MG63 (cell line): ENCODE data around the gene CADPS. TPM values are rescaled to one million over a fixed set of nuclear protein-coding genes. Genes with fewer than 3 reads are reported as not detected.
"Not testable (repeated sequence)": the region's sequence is repeated elsewhere in the genome, so short reads cannot be mapped to it uniquely, and the experiment has no call there.

Experiments
- DNase-seq: peaks from one replicate; pipeline ENCODE4 v3.0.0-alpha.2; 2020
- H3K27me3 ChIP-seq: fragments of 250-450 bp; sonication (Bioruptor Pico); 2 replicates; pipeline ENCODE4 v1.5.1; 2020; ENCODE audit warnings: mild to moderate bottlenecking, moderate library complexity
- H3K36me3 ChIP-seq: fragments of 250-450 bp; sonication (Bioruptor Pico); 2 replicates; pipeline ENCODE4 v1.5.1; 2020; ENCODE audit warnings: mild to moderate bottlenecking, moderate library complexity
- H3K4me3 ChIP-seq: fragments of 250-450 bp; sonication (Bioruptor Pico); 2 replicates; pipeline ENCODE4 v1.5.1; 2020; ENCODE audit warnings: mild to moderate bottlenecking, moderate library complexity
- H3K9me3 ChIP-seq: fragments of 250-450 bp; sonication (Bioruptor Pico); 2 replicates; pipeline ENCODE4 v1.5.1; 2020; ENCODE audit warnings: mild to moderate bottlenecking, moderate library complexity
- total RNA-seq: library from RNA; depleted of rRNA; stranded (reverse); fragments of >200 nt; shearing (Covaris generic); gene quantifications from 2 replicates; pipeline ENCODE4 v1.2.3, GENCODE V29; 2014; ENCODE audit warnings: low replicate concordance

CADPS gene
- total RNA-seq, 1 experiment from 2014 or later: 0.07 TPM

DNA sequence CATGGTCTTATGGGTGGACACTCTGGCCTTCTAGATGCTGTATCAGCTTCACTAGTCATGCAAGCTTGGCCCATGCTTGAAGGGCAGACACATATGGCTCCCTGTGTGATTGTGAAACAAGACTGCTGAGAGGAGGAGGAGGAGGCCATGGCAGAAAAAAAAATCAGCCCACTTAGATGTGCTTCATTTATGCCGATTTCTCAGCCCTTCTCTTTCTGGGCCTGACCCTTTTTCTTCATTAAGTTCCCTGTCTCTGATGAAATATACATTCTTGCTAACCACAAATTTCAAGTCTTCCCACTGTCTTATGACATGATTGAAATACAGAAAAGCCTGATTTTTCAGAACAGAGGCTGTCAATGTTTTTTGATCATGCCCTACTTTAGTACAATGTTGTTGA, 288.9 kb downstream of the CADPS start:
- no peak for DNase-seq
- H3K9me3 ChIP-seq: no peaks in the 10 kb centered on the region
- H3K27me3 ChIP-seq: no peaks in the 10 kb centered on the region
- H3K36me3 ChIP-seq: no peaks in the 10 kb centered on the region
- no peak overlapping the region for H3K4me3 ChIP-seq

- no peaks in the 10 kb centered on the region for H3K36me3 ChIP-seq
- no peak for DNase-seq
- H3K4me3 ChIP-seq: no peak overlapping the region
These were observed 289.4 kb downstream of the CADPS start for GRCh38 chr3:62585861-62586260.

DNA sequence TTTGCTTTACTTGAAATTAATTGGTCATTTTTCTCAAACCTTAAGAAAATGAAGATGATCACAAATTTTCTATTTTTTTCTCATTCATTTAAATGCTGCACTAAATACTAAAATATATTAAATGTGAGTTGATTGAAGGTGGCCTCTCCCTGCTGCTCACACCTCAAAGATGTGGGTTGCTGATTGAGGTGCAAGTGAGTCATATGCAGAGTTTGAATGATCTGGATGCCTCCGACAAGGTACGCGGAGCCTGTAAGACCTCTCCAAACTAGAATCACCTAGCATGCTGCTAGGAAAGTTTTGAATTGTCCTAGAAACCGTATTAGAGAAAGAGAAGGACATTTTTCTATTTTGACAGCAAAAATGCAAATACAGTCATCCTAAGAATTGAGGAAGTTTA, 290.6 kb downstream of the CADPS start:
- Histone ChIP-seq H3K27me3 (no peaks in the 10 kb centered on the region), H3K4me3 (no peak overlapping the region), H3K36me3 (no peaks in the 10 kb centered on the region), H3K9me3 (no peaks in the 10 kb centered on the region)
- DNase-seq: no peak

More at GRCh38 chr3:62585861-62586260, 289.4 kb downstream of the CADPS start:
- no peaks in the 10 kb centered on the region for H3K27me3 ChIP-seq
- no peaks in the 10 kb centered on the region for H3K9me3 ChIP-seq

GRCh38 chr3:62582495-62583172, 292.6 kb downstream of the CADPS start:
- Histone ChIP-seq H3K9me3 (no peaks in the 10 kb centered on the region), H3K36me3 (no peaks in the 10 kb centered on the region), H3K27me3 (no peaks in the 10 kb centered on the region), H3K4me3 (no peak overlapping the region)
- no peak for DNase-seq

DNA sequence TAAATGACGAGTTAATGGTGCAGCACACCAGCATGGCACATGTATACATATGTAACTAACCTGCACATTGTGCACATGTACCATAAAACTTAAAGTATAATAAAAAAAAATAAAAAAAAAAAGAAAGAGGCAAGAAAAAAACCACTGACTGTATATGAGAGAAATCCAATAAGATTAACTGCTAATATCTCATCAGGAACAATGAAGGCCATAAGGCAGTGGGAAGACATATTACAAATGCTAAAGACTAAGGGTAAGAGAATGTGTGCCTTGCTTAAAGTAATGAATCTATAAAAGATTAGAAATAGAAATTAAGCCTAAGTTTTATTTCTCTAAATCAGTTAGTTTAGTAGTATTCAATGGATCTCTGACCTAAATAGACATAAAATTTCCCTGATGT, 294.7 kb downstream of the CADPS start:
- H3K9me3 ChIP-seq, H3K27me3 ChIP-seq: not testable (repeated sequence)

DNA sequence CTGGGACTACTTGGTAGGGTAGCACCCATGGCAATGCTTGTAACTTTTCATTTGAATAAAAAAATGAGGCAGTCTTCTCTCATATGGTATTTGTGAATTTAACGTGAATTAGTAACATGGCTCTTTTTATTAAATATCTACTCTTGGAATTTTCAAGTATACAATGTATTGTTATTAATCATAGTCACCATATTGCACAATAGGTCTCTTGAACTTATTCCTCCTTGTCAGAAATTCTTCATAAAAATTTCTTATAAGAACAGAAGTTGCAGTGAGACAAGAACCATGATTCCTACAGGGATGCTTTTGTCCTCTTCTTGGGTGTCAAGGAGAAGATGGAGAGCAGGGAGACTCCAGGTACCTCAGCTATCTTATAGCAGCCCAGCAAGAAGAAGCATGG, 298.1 kb downstream of the CADPS start:
- DNase-seq: no peak
- H3K27me3 ChIP-seq: no peaks in the 10 kb centered on the region
- no peaks in the 10 kb centered on the region for H3K36me3 ChIP-seq
- H3K4me3 ChIP-seq: no peak overlapping the region
- no peaks in the 10 kb centered on the region for H3K9me3 ChIP-seq

More for the DNA sequence above, 294.7 kb downstream of the CADPS start:
- H3K4me3 ChIP-seq, DNase-seq, H3K36me3 ChIP-seq: not testable (repeated sequence)

DNA sequence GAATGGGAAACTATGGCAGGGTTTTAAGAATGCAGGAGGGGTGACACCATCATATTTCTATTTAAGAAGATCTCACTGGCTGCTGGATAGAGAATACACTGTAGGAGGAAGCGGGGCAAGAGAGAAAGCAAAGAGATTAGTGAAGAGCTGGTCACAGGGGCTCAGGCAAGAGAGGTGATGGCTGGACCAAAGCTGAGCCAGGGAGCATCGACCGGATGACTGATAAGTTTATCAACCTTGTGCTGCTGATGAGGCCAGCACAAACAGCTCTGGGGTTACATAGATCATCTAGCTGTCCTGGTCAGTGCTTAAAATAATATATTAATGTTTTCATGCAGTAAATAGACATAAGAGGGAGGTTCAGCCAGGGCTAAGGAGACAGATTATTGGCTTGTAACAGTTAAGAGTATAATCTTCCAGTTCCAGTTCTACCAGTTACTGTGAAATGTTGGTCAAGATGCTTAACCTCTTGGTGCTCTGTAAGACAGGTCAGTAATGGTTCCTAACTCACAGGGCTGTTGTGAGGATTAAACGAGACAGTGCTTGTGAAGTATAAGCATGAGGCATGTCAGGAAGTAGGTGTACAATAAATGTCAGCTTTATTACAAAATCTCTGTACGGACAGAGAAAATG, 300.8 kb downstream of the CADPS start:
- DNase-seq: no peak
- Histone ChIP-seq H3K9me3 (no peaks in the 10 kb centered on the region), H3K27me3 (no peaks in the 10 kb centered on the region), H3K36me3 (no peaks in the 10 kb centered on the region), H3K4me3 (no peak overlapping the region)

GRCh38 chr3:62571916-62572315, 303.3 kb downstream of the CADPS start:
- no peak overlapping the region for H3K4me3 ChIP-seq
- H3K36me3 ChIP-seq: no peaks in the 10 kb centered on the region
- no peak for DNase-seq
- H3K27me3 ChIP-seq: no peaks in the 10 kb centered on the region
- H3K9me3 ChIP-seq: no peaks in the 10 kb centered on the region

GRCh38 chr3:62570888-62571287, 304.3 kb downstream of the CADPS start:
- no peak for DNase-seq
- H3K9me3 ChIP-seq: no peaks in the 10 kb centered on the region

GRCh38 chr3:62569609-62570008, 305.6 kb downstream of the CADPS start:
- no peaks in the 10 kb centered on the region for H3K36me3 ChIP-seq
- no peaks in the 10 kb centered on the region for H3K9me3 ChIP-seq

More at GRCh38 chr3:62570888-62571287, 304.3 kb downstream of the CADPS start:
- no peak overlapping the region for H3K4me3 ChIP-seq
- H3K36me3 ChIP-seq: no peaks in the 10 kb centered on the region
- H3K27me3 ChIP-seq: no peaks in the 10 kb centered on the region

DNA sequence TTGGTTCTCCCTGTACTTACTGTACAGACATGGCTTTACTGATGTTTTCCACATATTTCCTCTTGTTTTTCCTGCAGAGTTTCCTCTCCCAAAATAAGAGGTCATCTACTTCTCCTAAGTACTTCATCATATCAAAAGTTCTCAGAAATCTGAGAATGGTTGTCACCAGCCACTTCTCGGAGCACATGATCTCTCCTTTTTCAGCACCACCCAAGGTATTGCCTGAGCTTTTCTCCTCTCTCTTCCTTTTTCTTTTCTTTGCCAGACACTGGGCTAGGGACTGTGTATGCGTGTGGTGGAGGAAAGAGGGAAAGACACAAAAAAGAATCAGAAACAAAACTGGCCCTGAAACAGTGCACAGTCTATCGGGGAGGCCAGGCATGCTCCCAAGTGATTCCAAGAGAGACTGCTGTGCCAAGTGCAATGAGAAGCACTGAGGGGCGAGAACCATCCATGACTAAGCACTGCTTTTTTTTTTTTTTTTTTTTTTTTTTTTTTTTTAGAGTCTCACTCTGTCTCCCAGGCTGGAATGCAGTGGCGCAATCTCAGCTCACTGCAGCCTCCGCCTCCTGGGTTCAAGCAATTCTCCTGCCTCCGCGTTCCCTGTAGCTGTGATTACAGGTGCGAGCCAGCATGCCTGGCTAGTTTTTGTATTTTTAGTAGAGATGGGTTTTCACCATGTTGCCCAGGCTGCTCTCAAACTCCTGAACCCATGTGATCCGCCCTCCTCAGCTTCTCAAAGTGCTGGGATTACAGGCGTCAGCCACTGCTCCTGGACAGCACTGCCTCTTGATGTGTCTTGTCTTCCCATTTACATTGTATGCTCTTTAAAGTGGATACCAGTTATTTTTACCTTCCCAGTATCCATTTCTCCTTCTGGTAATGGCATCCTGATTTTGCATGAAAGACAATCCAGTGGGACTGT, 307.9 kb downstream of the CADPS start:
- Histone ChIP-seq H3K36me3 (no peaks in the 10 kb centered on the region), H3K9me3 (no peaks in the 10 kb centered on the region), H3K27me3 (no peaks in the 10 kb centered on the region), H3K4me3 (no peak overlapping the region)
- peak; percentile 79 for DNase-seq

More at GRCh38 chr3:62569609-62570008, 305.6 kb downstream of the CADPS start:
- H3K27me3 ChIP-seq: no peaks in the 10 kb centered on the region
- no peak overlapping the region for H3K4me3 ChIP-seq
- DNase-seq: no peak

DNA sequence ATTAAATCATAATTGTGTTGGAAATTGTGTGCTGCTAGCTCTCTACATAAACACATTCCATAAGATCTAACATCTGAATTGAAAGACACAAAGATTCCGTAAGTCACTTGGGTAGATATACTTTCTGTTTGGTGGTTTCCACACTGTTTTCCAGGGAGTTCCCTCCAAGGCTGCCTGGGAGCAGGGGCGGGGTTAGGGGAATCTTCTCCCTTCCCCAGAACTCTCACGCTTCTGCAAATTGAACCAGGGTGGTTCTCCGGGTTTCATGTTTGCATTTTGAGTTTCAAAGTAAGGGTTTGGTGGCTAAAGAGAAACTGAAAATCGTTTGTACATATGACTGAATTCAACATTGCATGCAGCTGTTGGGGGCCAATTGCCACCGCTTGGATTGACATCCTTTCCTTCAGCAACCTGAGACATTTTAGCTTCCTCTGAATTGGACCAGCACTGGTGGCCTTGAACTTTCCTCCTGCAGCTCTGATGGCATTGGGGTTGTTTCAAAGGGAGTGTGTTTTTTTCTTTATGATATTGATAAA, 309.1 kb downstream of the CADPS start:
- no peaks in the 10 kb centered on the region for H3K9me3 ChIP-seq
- H3K4me3 ChIP-seq: no peak overlapping the region
- no peak for DNase-seq
- no peaks in the 10 kb centered on the region for H3K36me3 ChIP-seq
- H3K27me3 ChIP-seq: no peaks in the 10 kb centered on the region

GRCh38 chr3:62562596-62562995, 312.6 kb downstream of the CADPS start:
- Histone ChIP-seq H3K4me3 (no peak overlapping the region), H3K36me3 (no peaks in the 10 kb centered on the region), H3K9me3 (no peaks in the 10 kb centered on the region), H3K27me3 (no peaks in the 10 kb centered on the region)
- DNase-seq: peak; percentile 80

DNA sequence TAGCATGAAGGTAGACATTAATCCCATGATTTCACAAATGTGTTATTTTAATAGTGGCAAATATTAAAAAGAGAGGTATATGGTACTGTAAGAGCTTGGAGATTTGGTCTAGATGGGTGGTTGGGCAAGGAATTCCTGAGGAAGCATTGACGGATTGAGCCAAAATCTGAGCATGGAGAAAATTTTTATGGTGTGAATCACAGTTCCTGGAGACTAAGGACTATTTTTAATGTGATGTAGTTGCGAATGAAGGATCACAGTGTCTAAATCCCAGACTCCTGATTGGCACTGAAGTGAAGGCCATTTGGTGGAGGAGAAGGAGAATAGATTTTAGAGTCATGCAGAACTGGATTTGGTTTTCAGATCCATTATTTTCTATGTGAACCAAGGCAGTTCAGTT, 313.2 kb downstream of the CADPS start:
- no peak overlapping the region for H3K4me3 ChIP-seq
- no peaks in the 10 kb centered on the region for H3K27me3 ChIP-seq
- H3K36me3 ChIP-seq: no peaks in the 10 kb centered on the region
- peak; percentile 7 for DNase-seq
- H3K9me3 ChIP-seq: no peaks in the 10 kb centered on the region

DNA sequence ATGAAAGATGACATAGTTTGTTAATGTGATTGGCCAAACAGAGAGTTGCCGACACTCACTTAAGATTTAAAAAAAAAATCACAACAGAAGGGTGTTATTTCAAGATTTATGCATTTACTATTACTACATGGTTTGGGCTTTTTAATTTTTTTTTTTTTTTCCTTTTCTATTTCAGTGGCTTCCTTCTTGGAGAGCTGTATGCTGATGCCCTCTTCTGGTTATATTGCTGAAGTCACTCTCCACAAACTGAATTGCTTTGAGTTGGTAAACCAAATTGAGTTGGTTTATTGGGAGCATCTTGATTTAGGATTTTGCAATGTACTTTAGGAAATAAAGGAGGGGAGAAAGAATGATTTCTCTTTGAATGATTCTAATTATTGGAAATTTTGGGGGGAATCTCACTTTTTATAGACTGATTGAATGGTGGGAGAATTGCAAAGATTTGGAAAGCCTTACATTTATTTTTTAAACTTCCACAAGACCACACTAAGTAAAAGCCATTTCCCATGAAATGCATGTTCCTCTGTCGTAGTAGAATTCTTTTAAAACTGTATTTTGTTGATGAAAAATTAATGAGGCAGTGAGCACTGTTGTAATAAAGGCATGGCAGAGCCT, 315.3 kb downstream of the CADPS start:
- DNase-seq: no peak
- no peaks in the 10 kb centered on the region for H3K9me3 ChIP-seq
- no peaks in the 10 kb centered on the region for H3K27me3 ChIP-seq
- H3K36me3 ChIP-seq: no peaks in the 10 kb centered on the region
- H3K4me3 ChIP-seq: no peak overlapping the region

- no peak for DNase-seq
- no peak overlapping the region for H3K4me3 ChIP-seq
These were observed 316.6 kb downstream of the CADPS start for GRCh38 chr3:62558549-62559112.

More at GRCh38 chr3:62558549-62559112, 316.6 kb downstream of the CADPS start:
- Histone ChIP-seq H3K36me3 (no peaks in the 10 kb centered on the region), H3K9me3 (no peaks in the 10 kb centered on the region), H3K27me3 (no peaks in the 10 kb centered on the region)
